GM20431 (cell line): ENCODE data around the gene SF3B2.

Source experiments
- in situ Hi-C: fragments of 300-500 bp; cut with MseI, MboI; formaldehyde crosslinking; loops from one replicate; pipeline ENCODE4 v1.15.0; 2020; ENCODE audit warnings: low sequenced_read_pairs; ENCODE audit not compliant: unreplicated experiment

SF3B2 gene

DNA sequence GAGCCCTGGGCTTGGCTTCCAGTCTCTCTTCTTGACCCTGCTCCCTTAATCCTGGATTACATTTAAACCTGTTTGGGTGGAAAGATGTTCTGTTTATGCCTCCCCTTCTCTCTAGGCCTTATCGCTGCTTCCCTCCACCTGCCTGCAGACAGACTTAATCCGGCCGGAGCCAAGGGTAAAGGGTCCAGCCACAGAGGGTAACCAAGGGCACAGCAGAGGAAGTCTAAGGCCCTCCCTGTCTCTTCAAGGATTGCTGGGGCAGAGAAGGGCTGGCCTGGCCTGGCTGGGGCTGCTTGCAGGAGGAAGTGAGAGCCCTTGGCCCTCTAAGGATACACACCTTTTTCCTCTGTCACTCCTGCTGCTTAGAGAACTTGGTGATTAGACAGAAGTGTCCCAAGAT, 5.3 kb upstream of the SF3B2 start:
- in situ Hi-C loops = no loop called here

- in situ Hi-C loops = no loop called here
Observed at GRCh38 chr11:66047541-66048365, 4.4 kb upstream of the SF3B2 start.

- in situ Hi-C loops = no loop called here
Observed at GRCh38 chr11:66048547-66049323, 3.4 kb upstream of the SF3B2 start, which contains the start of gene GAL3ST3. Gene GAL3ST3 (minus strand): TSS chr11:66049161. CDS start chr11:66045415, 3,746 bp downstream.

DNA sequence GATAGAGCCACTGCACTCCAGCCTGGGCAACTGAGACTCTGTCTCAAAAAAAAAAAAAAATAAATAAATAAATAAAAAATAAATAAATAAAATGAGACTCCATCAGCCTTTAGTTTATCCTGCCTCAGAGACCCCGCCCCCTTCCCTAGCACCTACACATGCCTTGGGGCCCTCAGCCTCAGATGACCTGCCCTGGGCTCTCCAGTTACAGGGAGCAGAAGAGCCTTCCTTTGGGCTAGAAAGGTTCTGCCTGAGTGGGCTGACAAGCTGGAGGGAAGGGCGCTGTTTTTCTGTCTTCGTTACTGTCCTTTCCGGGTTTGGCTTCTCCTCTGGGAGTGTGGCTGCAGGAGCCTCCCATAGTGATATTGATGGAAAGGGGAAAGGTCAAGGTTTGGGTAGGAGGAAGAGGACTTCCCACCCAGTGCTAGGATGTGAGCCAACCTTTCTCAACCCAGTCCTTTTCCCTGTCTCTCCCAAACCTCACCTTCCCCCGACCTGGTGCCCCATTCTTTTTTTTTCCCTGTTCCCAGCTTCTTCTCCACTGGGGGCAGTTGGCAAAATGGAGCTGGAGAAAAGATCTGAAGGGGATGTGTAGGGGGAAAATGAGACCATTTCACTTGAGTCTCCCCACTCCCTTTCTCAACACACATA, 1.5 kb upstream of the SF3B2 start:
- in situ Hi-C loops = no loop called here

DNA sequence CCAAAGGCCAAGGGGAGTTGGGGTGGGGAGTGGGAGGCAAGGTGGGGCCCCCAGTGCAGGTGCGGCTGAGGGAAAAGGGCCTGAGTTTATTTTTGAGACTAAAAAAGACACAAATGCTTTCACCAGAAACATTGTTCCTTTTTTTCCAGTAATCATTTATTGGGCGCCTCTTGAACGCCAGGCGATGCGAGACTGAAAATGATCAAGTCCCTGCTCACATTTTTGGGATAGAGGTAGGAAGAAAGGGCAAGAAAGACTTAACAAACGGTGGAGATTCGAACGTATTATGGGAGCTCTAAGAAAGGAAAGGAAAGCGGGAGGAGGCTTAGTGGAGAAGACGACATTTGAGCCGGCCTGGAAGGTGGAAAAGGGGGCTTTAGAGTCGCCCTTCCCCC, 796 bp upstream of the SF3B2 start:
- in situ Hi-C loops = no loop called here

- in situ Hi-C loops = no loop called here
Observed at GRCh38 chr11:66052664-66052982, 459 bp downstream of the SF3B2 start.

GRCh38 chr11:66055021-66055420, 2.9 kb downstream of the SF3B2 start:
- in situ Hi-C loops = no loop called here

DNA sequence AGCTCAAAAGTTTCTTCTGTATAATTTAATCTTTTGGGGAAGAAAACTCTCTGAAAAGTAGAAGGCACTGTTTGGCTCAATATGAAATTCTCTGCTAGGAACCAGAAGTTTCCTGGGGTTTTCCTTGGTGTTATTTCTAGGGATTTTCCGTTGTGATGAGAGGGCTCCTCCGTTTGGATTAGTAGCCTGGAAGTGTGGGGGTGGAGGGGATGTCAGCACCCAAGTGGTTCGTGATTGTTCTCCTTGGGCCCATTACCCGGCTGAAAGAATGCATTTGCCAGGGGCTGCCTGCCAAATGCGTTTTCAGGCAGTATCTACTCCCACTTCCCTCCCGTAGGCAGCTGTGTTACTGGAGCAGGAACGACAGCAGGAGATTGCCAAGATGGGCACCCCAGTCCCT, 4.3 kb downstream of the SF3B2 start:
- in situ Hi-C loops = no loop called here

DNA sequence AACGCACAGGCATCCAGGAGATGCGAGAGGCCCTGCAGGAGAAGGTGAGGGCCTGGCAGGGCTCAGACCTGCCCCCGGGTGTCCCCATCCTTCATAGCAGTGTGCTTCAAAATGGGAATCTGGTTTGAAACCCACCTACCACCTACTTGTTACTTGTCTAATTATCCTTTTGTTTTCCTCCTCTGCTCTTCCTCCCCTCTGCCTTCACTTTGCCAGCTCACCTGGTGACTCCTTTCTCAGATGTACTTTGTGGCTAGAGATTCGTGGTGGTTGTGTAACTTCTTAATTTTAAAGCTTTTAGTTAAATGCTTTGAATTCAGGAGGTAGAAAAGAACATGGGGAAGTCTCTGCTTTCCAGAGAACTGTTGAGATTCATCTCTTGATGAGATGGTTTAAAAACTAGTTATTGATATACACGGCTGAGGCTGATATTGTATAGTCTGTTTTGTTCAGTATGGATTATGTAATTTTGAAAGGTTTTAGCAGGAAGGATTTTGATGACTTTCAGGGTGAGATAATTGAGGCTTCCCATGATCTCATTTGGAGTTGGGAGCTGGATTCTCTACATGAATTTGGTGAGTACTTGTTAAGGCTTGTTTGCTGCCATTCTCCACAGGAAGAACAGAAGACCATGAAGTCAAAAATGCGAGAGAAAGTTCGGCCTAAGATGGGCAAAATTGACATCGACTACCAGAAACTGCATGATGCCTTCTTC, 8.0 kb downstream of the SF3B2 start:
- in situ Hi-C loops = no loop called here

GRCh38 chr11:66061268-66061667, 9.1 kb downstream of the SF3B2 start:
- in situ Hi-C loops = no loop called here

GRCh38 chr11:66062408-66062807, 10.2 kb downstream of the SF3B2 start:
- in situ Hi-C loops = no loop called here

- in situ Hi-C loops = no loop called here
Observed at GRCh38 chr11:66063900-66064299, 11.7 kb downstream of the SF3B2 start.

- in situ Hi-C loops = no loop called here
Observed at GRCh38 chr11:66064571-66064970, 12.4 kb downstream of the SF3B2 start.

DNA sequence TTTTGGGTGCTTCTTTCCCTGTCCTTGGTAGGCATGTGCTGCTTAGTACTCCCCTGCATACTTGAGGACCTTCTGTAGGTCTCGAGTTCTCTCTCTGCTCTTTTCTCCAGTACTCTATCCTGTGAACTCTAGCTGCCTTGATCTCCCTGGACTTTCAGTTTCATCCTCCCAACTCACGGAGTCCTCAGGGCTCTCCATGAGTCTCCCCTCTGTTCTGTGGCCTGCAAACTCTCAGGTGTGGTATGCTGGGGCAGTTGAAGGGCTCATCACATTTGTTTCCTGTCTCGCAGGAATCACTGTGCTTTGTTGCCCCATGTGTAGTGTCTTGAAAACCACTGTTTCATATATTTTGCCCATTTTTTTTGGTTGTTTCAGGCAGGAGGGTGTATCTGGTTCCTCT, 14.6 kb downstream of the SF3B2 start:
- in situ Hi-C loops = loop anchor here (5.0 kb wide), 1 partner anchor 66 kb away; no protein-coding TSS in a partner anchor

DNA sequence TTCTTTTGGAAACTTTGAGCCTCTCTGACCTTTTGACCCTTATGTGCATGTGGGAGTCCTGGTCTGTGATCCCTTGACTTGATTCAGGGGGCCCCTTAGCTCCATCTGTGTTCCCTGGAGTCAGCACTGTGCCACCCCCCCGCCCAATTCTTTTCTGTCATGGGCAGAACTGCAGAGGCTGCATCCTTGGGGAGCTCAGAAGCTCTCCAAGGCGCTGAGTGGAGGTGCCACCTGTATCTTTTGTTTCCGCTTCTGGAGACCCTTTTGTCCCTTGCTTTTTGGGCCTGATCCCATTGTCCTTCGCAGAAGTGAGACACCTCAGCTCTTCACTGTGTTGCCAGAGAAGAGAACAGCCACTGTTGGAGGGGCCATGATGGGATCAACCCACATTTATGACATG, 15.5 kb downstream of the SF3B2 start:
- in situ Hi-C loops = loop anchor here (5.0 kb wide), 1 partner anchor 65 kb away; no protein-coding TSS in a partner anchor

DNA sequence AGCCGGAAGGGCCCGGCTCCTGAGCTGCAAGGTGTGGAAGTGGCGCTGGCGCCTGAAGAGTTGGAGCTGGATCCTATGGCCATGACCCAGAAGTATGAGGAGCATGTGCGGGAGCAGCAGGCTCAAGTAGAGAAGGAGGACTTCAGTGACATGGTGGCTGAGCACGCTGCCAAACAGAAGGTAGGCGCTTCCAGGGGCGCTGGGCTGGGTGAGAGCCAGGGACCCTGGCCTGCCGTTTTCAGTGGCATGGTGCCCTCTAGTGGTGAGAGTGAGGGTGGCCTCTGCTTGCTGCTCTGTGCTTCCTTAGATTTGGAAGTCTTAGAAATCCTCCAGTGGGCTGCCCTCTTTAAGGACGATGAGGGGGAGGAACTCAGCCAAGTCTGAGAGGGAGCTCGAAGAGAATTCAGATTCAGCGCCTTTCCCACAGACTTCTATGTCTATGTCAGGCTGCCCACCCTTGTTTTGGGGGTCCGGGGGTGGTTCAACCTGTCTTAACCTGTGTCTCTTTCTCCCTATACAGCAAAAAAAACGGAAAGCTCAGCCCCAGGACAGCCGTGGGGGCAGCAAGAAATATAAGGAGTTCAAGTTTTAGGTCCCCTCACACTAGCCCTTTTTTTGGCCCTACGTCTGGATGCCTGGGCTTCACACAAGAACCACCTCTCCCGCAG, 16.1 kb downstream of the SF3B2 start:
- in situ Hi-C loops = loop anchor here (5.0 kb wide), 1 partner anchor 64 kb away; no protein-coding TSS in a partner anchor

DNA sequence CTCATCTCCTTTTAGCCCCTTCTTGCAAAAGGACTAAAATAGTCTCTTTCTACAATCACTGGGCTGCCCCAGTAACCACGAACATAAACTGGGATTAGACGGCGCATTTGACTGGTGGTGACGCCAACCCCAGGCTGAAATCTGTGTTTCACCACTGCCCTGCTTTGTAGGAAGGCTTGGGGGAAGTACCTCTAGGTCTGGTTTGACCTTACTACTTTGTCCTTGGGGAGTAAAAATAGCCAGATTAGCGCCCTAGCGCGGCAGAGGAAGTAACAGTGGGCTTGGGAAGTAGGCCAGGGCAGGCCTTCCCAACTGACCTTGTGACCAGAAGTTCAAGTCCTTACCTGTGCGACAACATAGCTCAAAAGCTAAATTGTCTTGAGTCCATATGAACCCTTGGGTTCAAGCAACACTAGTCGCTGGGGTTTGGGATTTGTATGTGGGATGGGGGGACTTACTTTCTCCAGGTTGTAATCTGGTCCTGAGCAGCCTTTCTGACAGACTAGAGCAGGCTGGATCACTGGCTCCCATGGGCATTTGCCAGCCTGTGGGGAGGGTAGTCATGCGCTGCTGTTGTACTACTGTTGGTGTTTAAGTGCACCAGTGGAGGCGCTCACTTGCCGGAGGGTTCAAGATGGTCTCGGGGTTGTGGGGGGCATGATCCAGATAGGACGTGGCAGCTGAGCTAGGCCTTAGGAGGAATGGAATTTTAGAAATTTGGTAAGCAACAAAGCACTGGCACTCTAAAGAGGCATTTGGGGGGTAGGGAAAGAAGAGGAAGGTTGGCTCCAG, 17.0 kb downstream of the SF3B2 start:
- in situ Hi-C loops = loop anchor here (5.0 kb wide), 1 partner anchor 63 kb away; no protein-coding TSS in a partner anchor

DNA sequence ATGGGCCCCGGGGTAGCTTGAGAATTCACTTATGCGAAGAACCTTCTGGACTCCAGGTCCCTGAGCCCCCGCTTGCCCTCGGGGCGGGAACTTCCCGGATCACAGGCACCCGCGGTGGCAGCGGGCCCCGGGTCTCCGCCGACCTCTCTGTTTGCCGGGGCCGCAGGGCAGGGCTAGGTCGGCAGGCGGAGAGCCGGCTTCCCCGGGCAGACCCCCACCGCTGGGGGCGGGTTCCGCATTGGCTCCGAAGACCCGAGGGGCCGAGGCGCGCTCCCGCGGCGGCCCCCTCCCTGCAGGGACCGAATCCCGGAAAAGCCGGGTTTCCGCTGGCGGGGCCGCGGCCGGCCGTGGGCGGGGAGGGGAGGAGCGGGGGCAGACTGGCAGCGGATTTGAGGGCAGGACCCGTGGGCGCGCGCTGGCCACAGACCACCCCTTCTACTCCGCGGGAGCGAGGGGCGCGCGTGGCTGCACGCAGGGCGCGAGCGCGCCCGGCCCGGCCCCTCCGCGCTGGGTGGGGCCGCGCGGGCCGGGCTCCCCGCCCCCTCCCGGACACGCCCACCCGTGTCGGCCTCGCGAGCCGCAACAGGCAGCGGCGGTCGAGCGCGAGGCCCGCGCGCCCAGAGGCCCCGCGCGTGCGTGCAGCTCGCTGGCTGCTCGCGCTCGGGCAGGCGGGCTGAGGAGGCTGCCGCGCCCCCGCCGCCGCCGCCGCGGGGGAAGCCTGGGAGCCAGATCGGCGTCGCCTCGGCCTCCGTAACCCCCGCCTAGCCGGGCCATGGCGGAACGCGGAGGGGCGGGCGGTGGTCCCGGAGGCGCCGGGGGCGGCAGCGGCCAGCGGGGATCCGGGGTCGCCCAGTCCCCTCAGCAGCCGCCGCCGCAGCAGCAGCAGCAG, 17.8 kb downstream of the SF3B2 start, which contains the start of gene PACS1:
TSS of gene PACS1 (plus strand) at position 558 of the 889 bp plus-strand sequence. CDS start at position 773, 215 bp downstream.
- in situ Hi-C loops = loop anchor here (5.0 kb wide), 1 partner anchor 62 kb away; no protein-coding TSS in a partner anchor
